ENCODE results near the gene EMILIN3.
"Not testable (repeated sequence)": the region's sequence is repeated elsewhere in the genome, so short reads cannot be mapped to it uniquely, and the experiment has no call there.

Gene EMILIN3

DNA sequence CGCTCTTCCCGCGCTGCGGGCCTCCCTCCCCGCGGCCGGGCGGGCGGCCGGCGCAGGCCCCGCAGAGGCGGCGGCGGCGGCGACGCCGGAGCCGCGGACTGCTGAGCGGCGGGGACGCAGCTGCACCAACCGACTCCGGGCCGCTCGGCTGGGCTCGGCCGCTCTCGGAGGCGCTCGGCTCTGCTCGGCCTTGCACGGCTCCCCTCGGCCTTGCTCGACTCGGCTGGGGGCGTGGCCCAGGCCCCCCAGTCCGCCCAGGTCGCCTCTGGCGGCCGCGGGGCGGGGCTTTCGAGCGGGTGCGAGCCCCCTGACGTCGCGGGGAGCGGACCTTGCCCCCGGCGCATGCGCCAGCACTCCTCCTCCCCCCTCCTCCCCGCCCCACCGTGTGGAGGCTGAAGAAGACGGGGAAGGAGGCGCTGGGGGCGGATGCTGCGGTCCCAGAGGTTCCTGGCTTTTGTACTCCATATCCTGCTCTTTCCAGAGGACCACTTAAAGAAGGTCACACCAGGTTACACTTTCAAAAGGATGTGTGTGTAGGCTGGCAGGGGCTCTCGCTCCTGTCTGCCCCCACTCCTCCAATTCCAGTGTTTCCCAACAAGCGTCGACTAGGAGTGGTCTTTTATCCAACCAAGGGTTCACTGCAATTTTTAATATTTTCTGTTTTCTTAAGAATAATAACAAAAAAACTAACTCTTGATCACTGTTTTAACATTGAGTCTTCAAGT, 48.9 kb downstream of the EMILIN3 start, which contains the start of gene ZHX3:
TSS of gene ZHX3 (minus strand) at position 186 of the 725 bp plus-strand sequence. CDS start 112,815 bp downstream, outside the sequence.
- H3K4me3 ChIP-seq, result peak within 1 kb of the TSS; percentile 87 to 89
- intact Hi-C loops (cut with DNase I; ENCODE audit: low total_unique reads), result no loop called here
- DNase-seq, result peak; percentile 95 to 99
- TF ChIP-seq, protein P1, sequence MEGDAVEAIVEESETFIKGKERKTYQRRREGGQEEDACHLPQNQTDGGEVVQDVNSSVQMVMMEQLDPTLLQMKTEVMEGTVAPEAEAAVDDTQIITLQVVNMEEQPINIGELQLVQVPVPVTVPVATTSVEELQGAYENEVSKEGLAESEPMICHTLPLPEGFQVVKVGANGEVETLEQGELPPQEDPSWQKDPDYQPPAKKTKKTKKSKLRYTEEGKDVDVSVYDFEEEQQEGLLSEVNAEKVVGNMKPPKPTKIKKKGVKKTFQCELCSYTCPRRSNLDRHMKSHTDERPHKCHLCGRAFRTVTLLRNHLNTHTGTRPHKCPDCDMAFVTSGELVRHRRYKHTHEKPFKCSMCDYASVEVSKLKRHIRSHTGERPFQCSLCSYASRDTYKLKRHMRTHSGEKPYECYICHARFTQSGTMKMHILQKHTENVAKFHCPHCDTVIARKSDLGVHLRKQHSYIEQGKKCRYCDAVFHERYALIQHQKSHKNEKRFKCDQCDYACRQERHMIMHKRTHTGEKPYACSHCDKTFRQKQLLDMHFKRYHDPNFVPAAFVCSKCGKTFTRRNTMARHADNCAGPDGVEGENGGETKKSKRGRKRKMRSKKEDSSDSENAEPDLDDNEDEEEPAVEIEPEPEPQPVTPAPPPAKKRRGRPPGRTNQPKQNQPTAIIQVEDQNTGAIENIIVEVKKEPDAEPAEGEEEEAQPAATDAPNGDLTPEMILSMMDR (IDR thresholded peaks at IDR 0.05), result no peak
- H3K27me3 ChIP-seq, result no peaks in the 10 kb centered on the region
- H3K36me3 ChIP-seq, result no peaks in the 10 kb centered on the region
- peak within 1 kb of the TSS; percentile 88 to 92 for H3K27ac ChIP-seq
- H3K4me1 ChIP-seq, result peaks cover 0 to 44% (median 12%) of the 10 kb centered on the region in 4 donors
- H3K9me3 ChIP-seq, result no peaks in the 10 kb centered on the region

DNA sequence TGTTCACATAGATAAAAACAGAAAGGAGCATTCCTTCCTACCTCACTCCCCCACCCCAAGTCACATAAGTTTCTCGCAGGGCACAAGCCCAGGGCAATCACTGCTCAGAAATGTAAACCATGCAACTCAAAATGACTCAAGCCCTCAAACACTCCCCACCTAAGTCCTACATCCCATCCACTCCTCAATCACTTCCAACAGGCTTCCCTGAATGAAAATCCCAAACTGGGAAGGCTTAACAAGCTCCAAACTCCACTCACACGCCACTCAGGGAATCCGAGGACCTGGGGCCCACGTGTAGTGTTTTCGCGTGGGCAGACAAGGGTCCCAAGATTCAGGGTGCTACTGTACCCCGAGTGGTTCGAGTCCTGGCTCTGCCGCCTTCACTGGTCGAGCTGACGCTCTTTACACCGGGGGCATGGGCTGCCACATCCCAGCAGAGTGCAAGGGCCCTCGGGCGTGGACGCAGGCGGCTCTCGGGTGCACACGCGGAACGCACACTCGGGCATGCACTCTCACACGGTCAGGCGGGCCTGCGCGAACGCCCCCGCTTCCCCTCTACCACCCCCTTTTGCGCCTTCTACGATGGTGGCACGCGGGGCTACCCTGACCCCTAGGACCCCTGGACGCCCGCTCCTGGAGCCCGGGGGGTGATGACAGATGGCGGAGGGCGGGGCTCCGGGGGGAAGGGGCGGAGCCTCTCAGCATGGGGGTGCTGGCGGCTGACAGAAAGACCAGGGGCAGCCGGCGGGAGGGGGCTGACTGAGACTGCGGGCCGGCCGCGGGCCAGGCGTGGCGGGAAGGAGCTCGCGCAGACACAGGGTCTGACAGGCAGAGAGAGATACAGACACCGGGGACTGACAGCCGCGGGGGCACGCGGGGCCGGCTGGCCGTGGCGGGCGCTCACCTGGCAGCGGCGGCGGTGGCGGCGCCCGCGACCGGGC, 49.7 kb downstream of the EMILIN3 start:
- TF ChIP-seq, protein P1 (IDR thresholded peaks at IDR 0.05), result no peak
- intact Hi-C loops (cut with DNase I; ENCODE audit: low total_unique reads), result no loop called here

DNA sequence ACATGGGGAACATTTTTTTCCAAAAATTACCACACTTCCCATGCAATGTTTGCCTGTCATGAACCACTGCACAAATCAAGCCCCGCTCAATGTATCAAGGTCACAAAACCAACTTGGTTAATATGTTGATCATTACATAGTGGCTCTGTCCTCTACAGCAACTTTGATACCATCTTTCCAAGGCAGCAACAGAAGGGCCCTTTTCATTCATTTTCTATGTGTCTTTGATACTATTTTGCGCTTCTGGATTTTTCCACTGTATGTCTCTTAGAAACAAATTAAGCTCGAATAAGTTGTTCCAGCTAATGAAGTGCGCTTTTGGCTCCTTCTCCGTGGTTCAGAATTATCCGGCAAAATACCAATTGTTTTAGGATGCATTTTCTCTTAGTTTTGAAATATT, 50.6 kb downstream of the EMILIN3 start:
- intact Hi-C loops (cut with DNase I; ENCODE audit: low total_unique reads), result no loop called here
- peaks cover 0 to 55% (median 12%) of the 10 kb centered on the region in 4 donors for H3K4me1 ChIP-seq
- TF ChIP-seq, protein P1 (IDR thresholded peaks at IDR 0.05), result no peak
- DNase-seq, result no peak
- no peaks in the 10 kb centered on the region for H3K9me3 ChIP-seq
- no peaks in the 10 kb centered on the region for H3K27me3 ChIP-seq
- peak overlapping the region; percentile 88 to 92 for H3K27ac ChIP-seq
- H3K36me3 ChIP-seq, result no peaks in the 10 kb centered on the region
- H3K4me3 ChIP-seq, result peak overlapping the region; percentile 87 to 89

More for the DNA sequence above, 49.7 kb downstream of the EMILIN3 start:
- H3K27ac ChIP-seq, result peak overlapping the region; percentile 88 to 92
- peaks cover 0 to 48% (median 12%) of the 10 kb centered on the region in 4 donors for H3K4me1 ChIP-seq
- peak overlapping the region; percentile 87 to 89 for H3K4me3 ChIP-seq
- H3K9me3 ChIP-seq, result no peaks in the 10 kb centered on the region
- H3K36me3 ChIP-seq, result no peaks in the 10 kb centered on the region
- no peaks in the 10 kb centered on the region for H3K27me3 ChIP-seq
- peak; percentile 86 to 91 for DNase-seq

DNA sequence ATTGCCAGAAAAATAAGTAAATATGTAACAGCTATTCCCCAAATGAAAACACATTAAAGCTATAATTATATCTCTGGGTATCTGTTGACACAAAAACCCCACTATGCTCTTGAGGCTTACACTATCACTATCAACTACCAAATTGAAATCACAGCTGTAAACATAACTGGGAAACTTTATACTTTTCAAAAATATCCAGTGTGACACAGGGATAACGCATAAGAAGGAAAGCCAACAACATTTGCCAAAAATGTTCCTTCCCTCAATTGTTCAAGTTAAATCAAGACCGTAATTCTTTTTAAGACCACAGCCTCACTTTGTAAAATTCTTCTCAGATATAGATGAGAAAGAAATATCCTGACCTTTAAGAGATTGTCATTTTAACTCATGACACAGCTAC, 52.2 kb downstream of the EMILIN3 start:
- no peaks in the 10 kb centered on the region for H3K36me3 ChIP-seq
- H3K9me3 ChIP-seq, result no peaks in the 10 kb centered on the region
- peaks cover 0 to 71% (median 12%) of the 10 kb centered on the region in 4 donors for H3K4me1 ChIP-seq
- intact Hi-C loops (cut with DNase I; ENCODE audit: low total_unique reads), result no loop called here
- H3K27ac ChIP-seq, result peak overlapping the region; percentile 88 to 92
- H3K27me3 ChIP-seq, result no peaks in the 10 kb centered on the region
- DNase-seq, result no peak
- no peak overlapping the region for H3K4me3 ChIP-seq
- TF ChIP-seq, protein P1 (IDR thresholded peaks at IDR 0.05), result no peak

DNA sequence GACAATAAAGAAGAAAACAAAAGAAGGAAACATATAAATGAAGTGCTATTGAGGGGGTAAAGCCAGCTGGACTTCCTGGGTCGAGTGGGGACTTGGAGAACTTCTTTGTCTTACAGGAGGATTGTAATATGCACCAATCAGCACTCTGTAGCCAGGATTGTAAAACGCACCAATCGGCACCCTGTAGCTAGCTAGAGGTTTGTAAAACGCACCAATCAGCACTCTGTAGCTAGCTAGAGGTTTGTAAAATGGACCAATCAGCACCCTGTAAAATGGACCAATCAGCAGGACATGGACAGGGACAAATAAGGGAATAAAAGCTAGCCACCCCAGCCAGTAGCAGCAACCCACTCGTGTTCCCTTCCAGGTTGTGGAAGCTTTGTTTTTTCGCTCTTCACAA, 54.6 kb downstream of the EMILIN3 start:
- H3K9me3 ChIP-seq; DNase-seq; intact Hi-C loops (cut with DNase I; ENCODE audit: low total_unique reads); H3K27ac ChIP-seq; H3K27me3 ChIP-seq; H3K36me3 ChIP-seq; H3K4me3 ChIP-seq: not testable (repeated sequence)
- peaks cover 0 to 88% (median 26%) of the 10 kb centered on the region in 4 donors for H3K4me1 ChIP-seq

Data from tibial artery (tissue), 4 donors.